Subcutaneous adipose tissue (tissue), 4 donors: ENCODE results near the gene ACADVL. TPM values are rescaled to one million over a fixed set of nuclear protein-coding genes. Genes with fewer than 3 reads are reported as not detected.

Experiments used
- CTCF ChIP-seq: fragments of 450-650 bp; IDR thresholded peaks from one replicate; pipeline ENCODE4 v1.5.1; 2016; ENCODE audit warnings: low read depth, mild to moderate bottlenecking, control low read depth, antibody characterized with exemption, moderate library complexity
- total RNA-seq, 4 donors: library from RNA; depleted of rRNA; stranded (reverse); fragments of >200 nt; gene quantifications; one replicate each; pipeline ENCODE4 v1.1.0, GENCODE V29; 2016

ACADVL gene
- total RNA-seq, 4 donors from 2014 or later = 533 to 1,103 (median 672) TPM

DNA sequence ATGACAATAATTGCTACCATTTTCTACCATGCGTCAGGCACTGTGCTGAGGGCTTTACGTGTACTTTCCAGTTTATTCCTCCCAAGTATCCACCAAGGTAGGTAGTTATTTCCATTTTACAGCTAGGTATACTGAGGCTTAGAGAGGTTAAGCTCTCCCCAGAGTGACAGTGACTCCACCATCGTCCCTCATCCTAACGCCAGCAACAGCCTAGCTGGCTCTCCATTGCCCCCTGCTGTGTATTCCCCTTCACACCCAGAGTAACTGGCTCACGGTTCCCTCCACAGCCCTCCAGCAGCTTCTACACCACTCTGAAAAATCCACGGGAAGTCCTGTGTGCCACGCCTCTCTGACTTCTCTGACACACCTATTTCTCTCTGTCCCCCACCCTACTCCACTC, 33.5 kb upstream of the ACADVL start:
- no peak for TF ChIP-seq CTCF

GRCh38 chr17:7190276-7190917, 29.3 kb upstream of the ACADVL start:
- TF ChIP-seq CTCF = no peak

DNA sequence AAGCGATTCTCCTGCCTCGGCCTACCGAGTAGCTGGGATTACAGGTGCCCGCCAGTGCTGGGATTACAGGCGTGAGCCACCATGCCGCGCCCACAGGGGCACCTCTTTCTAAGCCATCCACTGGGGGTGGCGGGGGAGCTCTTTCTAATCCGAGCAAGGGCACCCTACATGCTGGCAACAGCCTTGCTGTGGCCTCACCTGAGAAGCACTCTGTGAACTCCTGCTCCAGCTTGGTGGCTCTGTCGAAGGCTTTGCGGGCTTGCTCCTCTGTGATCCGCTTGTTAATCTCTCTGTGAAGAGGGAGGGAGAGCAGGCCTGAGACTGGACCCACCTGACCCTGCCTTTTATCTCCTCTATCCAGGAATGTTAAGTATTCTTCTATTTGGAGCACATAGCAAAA, 28.7 kb upstream of the ACADVL start:
- no peak for TF ChIP-seq CTCF

GRCh38 chr17:7191571-7192270, 28.0 kb upstream of the ACADVL start:
- no peak for TF ChIP-seq CTCF

DNA sequence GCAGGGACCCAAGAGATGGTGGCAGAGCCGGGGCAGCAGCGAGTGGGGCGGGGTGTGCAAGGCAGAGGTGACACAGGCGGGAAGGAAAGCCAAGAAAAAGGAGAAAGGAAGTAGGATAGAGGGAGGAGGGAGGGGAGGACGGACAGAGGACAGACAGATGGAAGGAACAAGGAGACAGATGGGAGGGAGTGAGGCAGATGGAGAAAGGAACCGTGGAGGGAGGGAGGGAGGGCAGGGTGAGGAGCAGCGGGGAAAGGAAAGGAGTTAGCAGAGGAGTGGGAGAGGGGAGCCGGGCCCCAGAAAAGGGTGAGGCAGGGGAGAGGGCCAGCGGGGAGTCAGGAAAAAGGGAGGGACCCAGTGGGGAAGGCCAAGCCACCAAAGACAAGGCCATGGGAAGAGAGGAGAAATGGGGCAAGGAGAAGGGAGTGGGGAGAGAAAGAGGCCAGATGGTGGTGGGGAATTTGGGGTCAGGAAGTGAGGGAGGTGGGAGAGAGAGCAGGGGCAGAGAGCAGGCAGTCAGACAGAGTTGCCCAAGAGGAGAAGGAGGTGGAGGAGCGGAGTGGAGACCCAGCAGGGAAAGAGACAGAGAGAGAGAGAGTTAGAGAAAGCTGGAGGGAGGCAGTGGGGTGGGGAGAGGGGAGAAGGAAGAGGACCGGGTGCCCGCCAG, 27.3 kb upstream of the ACADVL start:
- no peak for TF ChIP-seq CTCF

DNA sequence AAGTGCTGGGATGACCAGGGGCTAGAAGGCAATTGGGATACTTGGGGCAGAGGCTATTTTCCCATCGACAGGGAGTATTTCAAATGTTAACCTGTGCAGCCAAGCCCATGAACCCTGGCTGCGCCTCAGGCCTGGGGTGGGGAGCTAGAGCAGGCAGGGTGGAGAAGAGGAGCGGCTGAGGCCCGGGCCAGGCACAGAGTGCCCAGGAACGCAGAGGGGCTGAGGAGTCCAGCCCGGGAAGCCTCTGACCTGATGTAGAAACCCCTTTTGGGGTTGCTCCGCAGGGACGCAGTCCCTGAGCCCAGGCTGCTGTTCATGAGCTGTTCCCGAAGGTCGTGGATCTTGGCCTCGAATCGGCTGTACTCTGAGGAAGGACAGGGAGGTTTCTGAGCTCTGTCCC, 23.8 kb upstream of the ACADVL start:
- no peak for TF ChIP-seq CTCF

- TF ChIP-seq CTCF = no peak
Measured at GRCh38 chr17:7196651-7197401, 22.9 kb upstream of the ACADVL start.
